Cortex of kidney (tissue), 1 donor: ENCODE results near the gene PTER.

ENCODE experiments used
- DNase-seq: peaks from one replicate; lab custom pipeline; 2025; lab: John Stamatoyannopoulos, UW

PTER gene

GRCh38 chr10:16544591-16544990 lies 107.8 kb downstream of the PTER start:
- DNase-seq: no peak

GRCh38 chr10:16545116-16545736 lies 108.4 kb downstream of the PTER start:
- DNase-seq: no peak

- DNase-seq: no peak
Observed at GRCh38 chr10:16547973-16548372, 111.2 kb downstream of the PTER start.

- DNase-seq: no peak
Observed at GRCh38 chr10:16559236-16559773, 122.5 kb downstream of the PTER start.

GRCh38 chr10:16562891-16563290 lies 126.1 kb downstream of the PTER start:
- no peak for DNase-seq
